Stimulated activated effector memory CD8-positive, alpha-beta T cell treated with anti-CD3 and anti-CD28 coated beads, Interleukin-12 subunit alpha, Interleukin-12 subunit beta, amount 100 ng/mL, for 72 hours (primary cell): Measurements from ENCODE around the gene JMY.
"Not testable (repeated sequence)": the region's sequence is repeated elsewhere in the genome, so short reads cannot be mapped to it uniquely, and the experiment has no call there.

ENCODE experiments used
- ATAC-seq: fragments of 150-1000 bp; cut with Tn5 transposase; 2 replicates; pipeline ENCODE4 v1.10.0; 2021
- DNase-seq, 2 donors: peaks; one replicate each; pipeline ENCODE4 v3.0.0; 2021 to 2022; ENCODE audit warnings: low spot score in 2 of 2
- H3K27ac Mint-ChIP-seq: one replicate; pipeline ENCODE4 v1.8.0; 2022; ENCODE audit warnings: mild to moderate bottlenecking, mixed read lengths
- H3K36me3 Mint-ChIP-seq: one replicate; pipeline ENCODE4 v1.8.0; 2022; ENCODE audit warnings: mild to moderate bottlenecking, mixed read lengths
- H3K4me1 Mint-ChIP-seq: one replicate; pipeline ENCODE4 v1.8.0; 2022; ENCODE audit warnings: mixed read lengths
- H3K4me3 Mint-ChIP-seq: one replicate; pipeline ENCODE4 v1.8.0; 2022; ENCODE audit warnings: mild to moderate bottlenecking, mixed read lengths
- H3K9me3 Mint-ChIP-seq: one replicate; pipeline ENCODE4 v1.8.0; 2022; ENCODE audit warnings: mixed read lengths

Gene JMY

DNA sequence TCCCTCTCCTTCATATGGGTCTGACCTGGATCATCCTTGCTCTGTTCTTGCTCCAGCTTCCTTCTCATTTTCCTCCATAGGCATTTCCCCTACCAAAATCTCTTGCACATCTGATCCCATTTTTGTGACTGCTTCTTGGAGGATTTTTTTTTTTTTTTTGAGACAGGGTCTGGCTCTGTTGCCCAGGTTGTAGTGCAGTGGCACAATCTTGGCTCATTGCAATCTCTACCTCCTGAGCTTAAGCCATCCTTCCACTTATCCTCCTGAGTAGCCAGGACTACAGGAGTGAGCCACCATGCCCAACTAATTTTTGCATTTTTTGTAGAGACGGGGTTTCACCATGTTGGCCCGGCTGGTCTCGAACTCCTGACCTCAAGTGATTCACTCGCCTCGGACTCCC is 10.5 kb upstream of the JMY start:
- peak overlapping the region; percentile 70 for H3K27ac Mint-ChIP-seq
- H3K4me1 Mint-ChIP-seq: peaks cover 31% of the 10 kb centered on the region
- ATAC-seq (no peak), DNase-seq (no peak)
- no peak overlapping the region for H3K4me3 Mint-ChIP-seq
- H3K36me3 Mint-ChIP-seq: peaks cover 14% of the 10 kb centered on the region
- H3K9me3 Mint-ChIP-seq: no peaks in the 10 kb centered on the region

DNA sequence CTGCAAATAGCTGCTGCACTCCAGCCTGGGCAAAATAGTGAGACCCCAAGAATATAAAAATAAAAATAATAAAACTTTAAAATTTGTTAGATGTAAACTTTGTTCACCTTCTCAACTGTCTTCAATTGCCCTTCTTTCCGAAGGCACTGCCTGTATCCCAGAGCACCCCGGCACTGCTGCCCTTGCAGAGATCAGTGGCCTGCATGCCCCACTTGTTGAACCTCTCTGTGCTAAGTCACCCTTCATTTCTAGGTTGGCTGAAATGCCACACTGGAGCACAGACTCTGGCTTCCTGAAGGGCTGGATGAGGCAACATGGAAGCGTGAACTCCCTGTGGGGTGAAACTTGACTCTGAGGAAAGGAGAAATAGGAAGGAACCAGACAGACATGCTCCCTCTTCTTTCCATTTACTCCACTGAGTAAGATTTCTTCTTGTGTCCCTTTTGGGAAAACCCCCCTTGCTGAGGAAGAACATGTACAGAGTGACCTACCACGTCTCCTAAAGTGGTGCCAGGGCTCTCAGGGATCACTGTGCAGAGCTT is 8.4 kb upstream of the JMY start:
- no peak overlapping the region for H3K4me3 Mint-ChIP-seq
- no peak overlapping the region for H3K27ac Mint-ChIP-seq
- H3K4me1 Mint-ChIP-seq: peaks cover 34% of the 10 kb centered on the region
- ATAC-seq (no peak), DNase-seq (no peak)
- no peaks in the 10 kb centered on the region for H3K9me3 Mint-ChIP-seq
- peaks cover 11% of the 10 kb centered on the region for H3K36me3 Mint-ChIP-seq

DNA sequence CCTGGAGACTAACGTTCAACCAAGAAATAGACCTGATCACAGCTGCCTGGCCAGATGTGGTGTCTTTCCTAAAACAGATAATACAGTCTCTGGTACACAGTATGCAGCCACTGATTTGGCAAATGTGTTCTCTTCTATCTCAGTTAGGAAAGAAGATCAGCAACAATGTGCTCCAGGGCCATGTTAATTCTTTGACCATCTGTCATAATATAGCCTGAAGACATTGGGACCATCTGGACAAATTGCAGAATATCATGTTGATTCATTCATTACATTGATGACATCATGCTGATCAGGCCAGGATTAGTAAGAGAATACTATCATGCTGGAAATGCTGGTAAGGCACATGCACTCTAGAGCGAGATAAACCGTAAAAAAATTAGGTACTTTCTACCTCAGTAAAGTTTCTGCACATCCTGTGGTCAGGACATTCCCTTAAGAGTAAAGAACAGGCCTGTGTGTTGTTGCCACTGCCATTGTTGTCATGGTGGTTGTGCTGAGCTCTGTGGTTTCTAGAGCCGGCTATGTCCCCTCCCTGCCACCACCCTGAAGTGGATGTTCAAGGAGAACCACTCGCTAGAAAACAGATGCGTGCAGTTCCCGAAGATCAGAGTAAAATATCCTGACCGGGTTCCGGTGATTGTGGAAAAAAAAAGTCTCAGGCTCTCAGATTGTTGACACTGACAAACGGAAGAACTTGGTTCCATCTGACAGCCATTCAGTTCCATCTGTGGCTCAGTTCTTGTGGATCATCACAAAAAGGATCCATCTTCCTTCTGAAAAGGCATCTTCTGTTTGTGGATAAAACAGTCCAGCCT is 6.4 kb upstream of the JMY start:
- Mint-ChIP-seq H3K27ac (peak overlapping the region; percentile 87), H3K36me3 (peaks cover 11% of the 10 kb centered on the region), H3K9me3 (no peaks in the 10 kb centered on the region), H3K4me1 (peaks cover 34% of the 10 kb centered on the region), H3K4me3 (peak overlapping the region; percentile 20)
- DNase-seq (peak in 1 of 2 donors; percentile 76), ATAC-seq (peak; percentile 96)

DNA sequence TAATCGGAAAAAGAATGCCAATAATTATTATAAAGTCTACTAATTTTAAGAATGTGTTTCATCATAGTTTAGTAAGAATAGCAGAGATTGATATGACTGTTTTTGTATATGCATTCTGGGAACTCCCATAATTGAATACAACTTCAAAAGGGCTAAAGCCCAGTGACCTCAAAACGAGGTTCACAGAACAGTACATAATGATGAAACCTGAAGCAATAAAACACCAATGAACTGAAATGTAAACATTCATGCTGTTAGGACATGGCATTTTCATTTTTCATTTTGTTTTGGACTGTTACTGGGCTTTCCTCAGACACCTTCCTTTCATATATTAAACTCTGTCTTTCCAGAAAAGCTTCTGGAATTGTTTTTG is 684 bp upstream of the JMY start:
- H3K27ac Mint-ChIP-seq: peak overlapping the region; percentile 99
- ATAC-seq (peak; percentile 76), DNase-seq (no peak)
- peaks cover 13% of the 10 kb centered on the region for H3K4me1 Mint-ChIP-seq
- H3K36me3 Mint-ChIP-seq: peaks cover 40% of the 10 kb centered on the region
- H3K9me3 Mint-ChIP-seq: no peaks in the 10 kb centered on the region
- H3K4me3 Mint-ChIP-seq: peak overlapping the region; percentile 92

DNA sequence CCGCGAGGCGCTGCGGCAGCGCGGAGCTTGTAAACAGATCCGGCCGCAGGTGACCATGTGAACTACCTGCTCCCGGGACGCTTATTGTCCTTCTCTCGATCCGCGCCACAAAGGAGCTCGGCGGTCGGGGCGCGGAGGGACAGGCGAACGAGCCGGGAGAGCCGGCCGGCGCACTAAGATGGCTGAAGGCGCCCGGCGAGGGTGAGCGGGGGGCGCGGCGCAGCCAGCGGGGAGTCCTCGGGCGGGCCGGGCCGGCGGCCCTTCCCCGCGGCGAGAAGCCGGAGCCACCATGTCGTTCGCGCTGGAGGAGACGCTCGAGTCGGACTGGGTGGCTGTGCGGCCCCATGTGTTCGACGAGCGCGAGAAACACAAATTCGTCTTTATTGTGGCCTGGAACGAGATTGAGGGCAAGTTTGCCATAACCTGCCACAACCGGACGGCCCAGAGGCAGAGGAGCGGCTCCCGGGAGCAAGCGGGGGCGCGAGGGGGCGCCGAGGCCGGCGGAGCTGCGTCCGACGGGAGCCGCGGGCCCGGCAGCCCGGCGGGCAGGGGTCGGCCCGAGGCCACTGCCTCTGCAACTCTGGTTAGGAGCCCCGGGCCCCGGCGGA is 535 bp downstream of the JMY start:
- DNase-seq: peak; percentile 39 to 78
- peak overlapping the region; percentile 99 for H3K27ac Mint-ChIP-seq

DNA sequence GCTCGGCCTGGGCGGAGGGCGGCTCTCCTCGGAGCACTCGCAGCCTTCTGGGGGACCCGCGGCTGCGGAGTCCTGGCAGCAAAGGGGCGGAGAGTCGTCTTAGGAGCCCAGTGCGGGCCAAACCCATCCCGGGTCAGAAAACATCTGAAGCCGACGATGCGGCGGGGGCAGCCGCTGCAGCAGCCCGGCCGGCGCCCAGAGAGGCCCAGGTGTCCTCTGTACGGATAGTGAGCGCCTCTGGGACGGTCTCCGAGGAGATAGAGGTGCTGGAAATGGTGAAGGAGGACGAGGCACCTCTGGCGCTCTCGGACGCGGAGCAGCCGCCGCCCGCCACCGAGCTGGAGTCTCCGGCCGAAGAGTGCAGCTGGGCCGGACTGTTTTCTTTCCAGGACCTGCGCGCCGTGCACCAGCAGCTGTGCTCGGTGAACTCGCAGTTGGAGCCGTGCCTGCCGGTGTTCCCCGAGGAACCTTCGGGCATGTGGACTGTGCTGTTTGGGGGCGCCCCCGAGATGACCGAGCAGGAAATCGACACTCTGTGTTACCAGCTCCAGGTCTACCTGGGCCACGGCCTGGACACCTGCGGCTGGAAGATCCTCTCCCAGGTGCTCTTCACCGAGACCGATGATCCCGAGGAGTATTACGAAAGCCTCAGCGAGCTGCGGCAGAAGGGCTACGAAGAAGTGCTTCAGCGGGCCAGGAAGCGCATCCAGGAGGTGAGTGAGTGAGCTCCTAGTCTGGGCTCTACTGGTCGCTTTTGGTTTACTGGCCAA is 1.2 kb downstream of the JMY start:
- peak; percentile 38 for ATAC-seq
- DNase-seq: peak; percentile 31 to 78
- H3K4me3 Mint-ChIP-seq: peak overlapping the region; percentile 92
- H3K4me1 Mint-ChIP-seq: peaks cover 26% of the 10 kb centered on the region
- peaks cover 37% of the 10 kb centered on the region for H3K36me3 Mint-ChIP-seq
- H3K9me3 Mint-ChIP-seq: no peaks in the 10 kb centered on the region
- H3K27ac Mint-ChIP-seq: peak overlapping the region; percentile 99

More for the DNA sequence above, 535 bp downstream of the JMY start:
- ATAC-seq: peak; percentile 42
- peaks cover 37% of the 10 kb centered on the region for H3K36me3 Mint-ChIP-seq
- H3K9me3 Mint-ChIP-seq: no peaks in the 10 kb centered on the region
- peaks cover 20% of the 10 kb centered on the region for H3K4me1 Mint-ChIP-seq
- H3K4me3 Mint-ChIP-seq: peak overlapping the region; percentile 92

DNA sequence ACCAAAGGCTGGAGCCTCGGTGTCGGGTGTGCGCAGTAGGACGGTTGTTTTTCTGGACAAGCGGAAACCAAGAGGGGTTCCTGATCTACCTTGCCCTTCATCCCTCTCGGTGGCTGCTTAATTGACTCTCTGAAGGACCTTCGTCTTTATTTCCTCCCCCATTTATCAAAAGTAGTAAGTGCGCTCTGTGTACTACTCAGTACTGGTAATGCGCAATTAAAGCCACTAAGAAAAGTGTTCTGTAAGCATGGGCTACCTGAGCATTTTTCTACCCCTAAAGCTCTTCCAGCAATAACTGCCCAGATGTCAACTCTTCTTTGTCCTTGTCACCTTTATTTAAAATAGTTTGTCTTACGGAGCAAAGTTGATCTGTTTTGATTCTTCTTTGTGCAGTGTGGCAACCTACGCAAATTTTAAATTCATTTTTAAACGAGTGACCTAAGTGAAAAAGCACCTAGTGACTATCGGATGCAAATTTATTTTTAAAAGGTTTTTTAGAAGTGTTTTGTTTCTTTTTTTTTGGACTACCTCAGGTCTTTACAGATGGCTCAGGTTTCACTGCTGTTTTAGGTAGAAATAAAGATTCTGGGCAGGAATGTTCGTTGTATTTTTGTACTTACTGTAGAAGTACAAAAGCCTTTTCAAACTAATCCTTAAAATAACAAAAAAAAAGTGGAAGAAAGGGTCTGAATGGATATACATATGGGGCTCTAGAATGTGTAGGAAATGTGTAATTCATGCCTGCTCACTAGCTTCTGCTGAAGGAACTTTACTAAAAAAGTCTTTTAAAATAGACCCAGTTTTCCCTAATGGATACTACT is 2.0 kb downstream of the JMY start:
- peak overlapping the region; percentile 99 for H3K27ac Mint-ChIP-seq
- H3K9me3 Mint-ChIP-seq: no peaks in the 10 kb centered on the region
- DNase-seq: no peak
- peaks cover 33% of the 10 kb centered on the region for H3K4me1 Mint-ChIP-seq
- peak; percentile 0 for ATAC-seq
- peak overlapping the region; percentile 92 for H3K4me3 Mint-ChIP-seq
- peaks cover 37% of the 10 kb centered on the region for H3K36me3 Mint-ChIP-seq

DNA sequence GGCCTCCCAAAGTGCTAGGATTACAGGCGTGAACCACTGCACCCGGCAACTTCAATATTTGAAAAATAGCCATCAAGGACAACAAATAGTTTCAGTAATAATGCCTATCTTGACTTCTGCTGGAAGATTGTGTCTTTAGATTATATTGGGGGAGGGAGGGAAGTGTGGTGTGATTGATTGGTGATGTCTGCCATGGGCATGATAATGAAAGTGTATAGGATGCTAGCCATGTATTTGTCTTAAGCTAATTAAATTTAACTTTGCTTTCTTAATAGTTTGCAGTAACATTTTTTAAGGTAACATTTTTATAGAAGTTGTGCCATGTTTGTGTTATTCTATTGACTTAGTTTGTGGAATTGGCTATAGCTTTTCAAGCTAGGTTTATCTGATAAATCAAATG is 4.6 kb downstream of the JMY start:
- Mint-ChIP-seq H3K4me3 (peak overlapping the region; percentile 92), H3K27ac (no peak overlapping the region)

DNA sequence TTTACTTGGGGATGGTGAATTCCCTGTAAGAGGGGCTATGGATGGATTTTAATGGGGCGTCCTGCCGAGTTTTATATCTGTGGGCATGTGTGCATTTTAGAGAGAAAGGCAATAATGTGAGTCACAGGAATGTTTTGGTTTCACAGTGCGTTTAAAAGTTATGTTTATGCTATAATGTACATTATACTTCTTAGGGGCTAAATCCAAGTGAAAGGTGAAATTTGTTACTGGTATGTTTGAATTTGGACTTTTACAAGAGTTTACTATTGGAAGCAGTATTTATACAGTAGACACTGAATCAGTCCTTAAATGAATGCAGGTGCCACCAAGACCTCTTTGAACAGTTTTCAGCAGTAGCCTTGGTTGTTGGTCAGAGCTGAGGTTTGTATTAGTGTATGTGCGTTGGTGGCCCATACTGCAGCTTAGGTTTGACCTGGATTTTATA is 5.6 kb downstream of the JMY start:
- H3K4me1 Mint-ChIP-seq: peaks cover 57% of the 10 kb centered on the region

More for the DNA sequence above, 4.6 kb downstream of the JMY start:
- Mint-ChIP-seq H3K4me1 (peaks cover 50% of the 10 kb centered on the region), H3K9me3 (no peaks in the 10 kb centered on the region), H3K36me3 (peaks cover 28% of the 10 kb centered on the region)
- DNase-seq (no peak), ATAC-seq (no peak)

DNA sequence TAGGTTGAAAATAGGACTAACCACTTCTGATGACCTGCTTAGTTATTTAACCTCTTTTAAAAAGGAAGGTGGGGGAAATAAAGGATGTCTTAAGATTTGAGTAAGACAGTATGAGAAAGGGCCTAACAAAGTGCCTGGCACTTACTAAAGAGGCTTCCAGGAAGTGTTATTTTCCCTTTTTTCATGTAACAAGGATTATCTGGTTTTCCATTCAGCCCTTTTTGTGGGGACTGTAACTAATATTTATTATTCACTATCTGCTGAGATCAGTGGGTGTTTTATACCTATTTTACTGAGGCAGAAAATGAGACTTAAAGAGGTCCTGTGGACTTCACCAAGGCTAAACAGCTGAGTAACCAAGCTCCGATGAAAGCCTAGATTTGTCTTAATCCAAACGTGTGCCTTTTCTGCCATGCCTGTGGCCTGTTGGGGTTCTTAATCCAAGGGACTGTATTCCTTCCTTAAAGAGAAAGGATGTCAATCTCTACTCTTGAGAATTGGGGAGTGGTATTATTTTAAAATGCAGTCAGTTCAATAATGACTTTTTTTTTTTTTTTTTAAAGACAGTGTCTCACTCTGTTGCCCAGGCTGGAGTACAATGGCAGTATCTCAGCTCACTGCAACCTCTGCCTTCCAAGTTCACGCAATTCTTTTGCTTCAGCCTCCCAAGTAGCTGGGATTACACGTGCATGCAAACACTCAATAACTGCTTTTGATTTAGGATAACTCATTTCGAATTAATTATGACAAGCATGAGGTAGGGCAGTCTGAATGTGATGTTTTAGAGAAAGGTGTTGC is 6.5 kb downstream of the JMY start:
- peaks cover 57% of the 10 kb centered on the region for H3K4me1 Mint-ChIP-seq
- DNase-seq (no peak), ATAC-seq (peak; percentile 41)
- peak overlapping the region; percentile 34 for H3K27ac Mint-ChIP-seq
- no peaks in the 10 kb centered on the region for H3K9me3 Mint-ChIP-seq
- peaks cover 20% of the 10 kb centered on the region for H3K36me3 Mint-ChIP-seq
- peak overlapping the region; percentile 92 for H3K4me3 Mint-ChIP-seq

More for the DNA sequence above, 5.6 kb downstream of the JMY start:
- no peaks in the 10 kb centered on the region for H3K9me3 Mint-ChIP-seq
- ATAC-seq: peak; percentile 55
- H3K4me3 Mint-ChIP-seq: peak overlapping the region; percentile 92
- H3K27ac Mint-ChIP-seq: peak overlapping the region; percentile 34
- peaks cover 24% of the 10 kb centered on the region for H3K36me3 Mint-ChIP-seq
- no peak for DNase-seq

DNA sequence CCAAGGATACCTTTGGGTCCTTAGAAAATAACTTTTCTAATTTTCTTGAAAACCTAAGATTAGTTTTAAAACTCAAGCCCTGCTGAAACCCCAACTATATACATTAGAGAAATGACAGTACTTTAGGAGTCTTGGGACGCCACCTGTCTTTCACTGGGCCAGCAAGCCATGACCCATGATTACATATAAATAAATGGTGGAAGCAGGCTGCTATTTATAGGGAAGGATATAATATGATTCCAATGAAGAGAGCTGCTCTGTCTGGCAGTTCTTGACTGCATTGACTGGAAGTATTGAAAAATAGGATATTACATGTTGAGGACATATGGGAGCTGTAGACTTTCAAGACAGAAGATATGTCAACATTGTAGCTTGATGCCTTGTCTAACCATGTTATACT is 7.3 kb downstream of the JMY start:
- Mint-ChIP-seq H3K4me1 (peaks cover 57% of the 10 kb centered on the region), H3K9me3 (no peaks in the 10 kb centered on the region), H3K4me3 (no peak overlapping the region), H3K27ac (no peak overlapping the region), H3K36me3 (peaks cover 13% of the 10 kb centered on the region)
- ATAC-seq (no peak), DNase-seq (no peak)

DNA sequence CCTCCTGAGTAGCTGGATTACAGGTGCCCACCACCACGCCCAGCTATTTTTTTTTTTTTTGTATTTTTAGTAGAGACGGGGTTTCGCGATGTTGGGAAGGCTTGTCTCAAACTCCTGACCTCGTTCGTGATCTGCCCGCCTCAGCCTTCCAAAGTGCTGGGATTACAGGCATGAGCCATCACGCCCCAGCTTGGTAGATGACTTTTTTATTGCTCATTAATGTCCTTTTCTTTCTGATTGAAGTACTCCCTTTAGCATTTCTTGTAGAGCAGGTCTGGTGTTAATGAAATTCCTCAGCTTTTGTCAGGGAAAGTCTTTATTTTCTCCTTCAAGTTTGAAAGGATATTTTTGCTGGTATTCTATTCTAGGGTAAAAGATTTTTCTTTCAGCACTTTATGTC is 18.1 kb downstream of the JMY start:
- Mint-ChIP-seq H3K27ac (peak overlapping the region; percentile 33), H3K4me1 (peaks cover 59% of the 10 kb centered on the region), H3K36me3 (peaks cover 11% of the 10 kb centered on the region)
- H3K9me3 Mint-ChIP-seq, H3K4me3 Mint-ChIP-seq, ATAC-seq, DNase-seq: not testable (repeated sequence)

DNA sequence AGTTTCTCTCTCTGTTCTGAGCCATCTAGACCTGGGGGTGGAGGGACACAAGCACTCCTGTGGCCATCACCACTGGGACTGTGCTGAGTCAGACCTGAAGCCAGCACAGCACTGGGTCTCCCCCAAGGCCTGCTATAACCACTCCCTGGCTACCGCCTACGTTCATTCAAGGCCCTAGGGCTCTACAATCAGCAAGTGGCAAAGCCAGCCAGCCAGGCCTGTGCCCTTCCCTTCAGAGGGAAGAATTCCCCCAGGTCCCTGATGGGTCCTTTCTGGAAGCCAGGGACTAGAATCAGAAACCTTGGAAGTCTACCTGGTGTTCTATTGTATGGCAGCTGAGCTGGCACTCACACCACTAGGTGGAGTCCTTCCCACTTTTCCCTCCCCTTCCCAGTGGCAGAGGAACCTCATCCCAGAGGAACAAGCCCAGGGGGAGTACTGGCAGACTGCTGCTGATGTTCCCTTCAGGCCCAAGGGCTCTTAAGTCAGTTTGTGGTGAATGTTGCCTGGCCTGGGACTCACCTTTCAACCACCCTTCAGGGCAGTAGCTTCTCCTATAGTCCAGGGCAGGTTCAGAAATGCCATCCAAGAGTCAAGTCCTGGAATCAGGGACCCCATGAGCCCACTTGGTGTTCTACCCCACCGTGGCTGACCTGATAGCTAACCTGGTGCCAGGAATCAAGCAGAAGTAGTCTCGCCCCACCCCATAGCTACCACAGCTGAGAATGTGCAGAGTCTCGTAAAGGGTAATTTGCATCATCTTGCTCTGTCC is 20.0 kb downstream of the JMY start:
- Mint-ChIP-seq H3K4me1 (peaks cover 46% of the 10 kb centered on the region), H3K9me3 (no peaks in the 10 kb centered on the region), H3K4me3 (no peak overlapping the region), H3K36me3 (peaks cover 6% of the 10 kb centered on the region), H3K27ac (peak overlapping the region; percentile 18)
- DNase-seq (peak; percentile 21 to 65), ATAC-seq (peak; percentile 93)
